Neuronal stem cell (in vitro differentiated cells): ENCODE data around the gene ETS1.

Source experiments
- DNase-seq: peaks from one replicate; pipeline ENCODE4 v3.0.0-alpha.2; 2013; ENCODE audit warnings: low spot score
- H2AFZ ChIP-seq: one replicate; pipeline ENCODE4 v1.6.1; 2013; ENCODE audit warnings: mild to moderate bottlenecking, low read length, inconsistent platforms
- H2AK5ac ChIP-seq: 2 replicates; pipeline ENCODE4 v1.6.1; 2013; ENCODE audit warnings: low read depth, mild to moderate bottlenecking, inconsistent platforms, low read length, moderate library complexity, mixed read lengths
- H2BK120ac ChIP-seq: 2 replicates; pipeline ENCODE4 v1.6.1; 2013; ENCODE audit warnings: low read depth, mild to moderate bottlenecking, inconsistent platforms, low read length, moderate library complexity, mixed read lengths
- H2BK12ac ChIP-seq: one replicate; pipeline ENCODE4 v1.6.1; 2013; ENCODE audit warnings: low read length, inconsistent platforms
- H2BK15ac ChIP-seq: 2 replicates; pipeline ENCODE4 v1.6.1; 2013; ENCODE audit warnings: mild to moderate bottlenecking, low read length, inconsistent platforms, mixed read lengths
- H2BK5ac ChIP-seq: one replicate; pipeline ENCODE4 v1.6.1; 2013; ENCODE audit warnings: inconsistent platforms, mild to moderate bottlenecking, low read length, moderate library complexity
- H3K14ac ChIP-seq: one replicate; pipeline ENCODE4 v1.6.1; 2013; ENCODE audit warnings: low read length, inconsistent platforms
- H3K18ac ChIP-seq: 2 replicates; pipeline ENCODE4 v1.6.1; 2013; ENCODE audit warnings: low read length, inconsistent platforms
- H3K23ac ChIP-seq: 2 replicates; pipeline ENCODE4 v1.6.1; 2013; ENCODE audit warnings: low read depth, mild to moderate bottlenecking, mixed read lengths, low read length, inconsistent platforms; ENCODE audit not compliant: poor library complexity
- H3K27ac ChIP-seq: replicated peaks from 3 replicates; pipeline ENCODE4 v1.5.1; 2013; ENCODE audit warnings: low read length, inconsistent platforms
- H3K27me3 ChIP-seq, 3 experiments: 2 replicates each; pipeline ENCODE4 v1.6.1; 2013; ENCODE audit warnings: low read length in 3 of 3, mild to moderate bottlenecking in 2 of 3, inconsistent platforms in 1 of 3, low read depth in 1 of 3, mixed read lengths in 1 of 3, moderate library complexity in 1 of 3; ENCODE audit not compliant: control insufficient read depth in 3 of 3, insufficient read depth in 3 of 3
- H3K36me3 ChIP-seq, 2 donors: replicated peaks in 1 of 2; 2 replicates each; pipeline ENCODE4 v1.6.1; 2013; ENCODE audit warnings: low read length in 2 of 2; ENCODE audit not compliant: control insufficient read depth in 2 of 2, insufficient read depth in 2 of 2
- H3K4ac ChIP-seq: 2 replicates; pipeline ENCODE4 v1.6.1; 2013; ENCODE audit warnings: inconsistent platforms, mild to moderate bottlenecking, low read length, moderate library complexity
- H3K4me1 ChIP-seq, 2 donors: 1 replicate in 1 of 2; 2 replicates in 1 of 2; pipeline ENCODE4 v1.6.1; 2013; ENCODE audit warnings: low read length in 2 of 2, low read depth in 1 of 2; ENCODE audit not compliant: control insufficient read depth in 2 of 2, insufficient read depth in 1 of 2
- H3K4me2 ChIP-seq: one replicate; pipeline ENCODE4 v1.6.1; 2013; ENCODE audit warnings: mild to moderate bottlenecking, low read length, inconsistent platforms; ENCODE audit not compliant: insufficient read depth, poor library complexity, severe bottlenecking
- H3K4me3 ChIP-seq, 2 donors: 2 replicates each; pipeline ENCODE4 v1.5.1; 2013; ENCODE audit warnings: low read length in 2 of 2, mild to moderate bottlenecking in 2 of 2, inconsistent platforms in 1 of 2, moderate library complexity in 1 of 2
- H3K79me1 ChIP-seq: one replicate; pipeline ENCODE4 v1.6.1; 2013; ENCODE audit warnings: low read depth, mild to moderate bottlenecking, inconsistent platforms, low read length, moderate library complexity
- H3K9ac ChIP-seq: one replicate; pipeline ENCODE4 v1.6.1; 2013; ENCODE audit warnings: mild to moderate bottlenecking, low read depth, low read length, inconsistent platforms; ENCODE audit not compliant: poor library complexity
- H3K9me3 ChIP-seq, 2 donors: replicated peaks in 1 of 2; 2 replicates each; pipeline versions ENCODE3 to v1.6.1; 2013; ENCODE audit warnings: low read length in 2 of 2, mild to moderate bottlenecking in 2 of 2, inconsistent platforms in 1 of 2, low read depth in 1 of 2, mixed read lengths in 1 of 2, moderate library complexity in 1 of 2; ENCODE audit not compliant: control insufficient read depth in 2 of 2, insufficient read depth in 1 of 2
- H4K8ac ChIP-seq: one replicate; pipeline ENCODE4 v1.6.1; 2013; ENCODE audit warnings: low read depth, mild to moderate bottlenecking, inconsistent platforms, low read length, moderate library complexity
- H4K91ac ChIP-seq: one replicate; pipeline ENCODE4 v1.6.1; 2013; ENCODE audit warnings: low read length, low read depth, mild to moderate bottlenecking, inconsistent platforms; ENCODE audit not compliant: poor library complexity
- WGBS, 2 donors: extraction: QIAGEN DNeasy Blood & Tissue Kit; methylation state at CpG; one replicate each; pipeline ENCODE4 v1.1.7; 2013; ENCODE audit warnings: missing lambda C conversion rate in 2 of 2, mixed read lengths in 1 of 2; ENCODE audit not compliant: insufficient read length in 2 of 2, insufficient replicate concordance in 1 of 2; ENCODE audit errors: extremely low coverage in 2 of 2; 5-methylcytosine and 5-hydroxymethylcytosine counted together

ETS1 gene

DNA sequence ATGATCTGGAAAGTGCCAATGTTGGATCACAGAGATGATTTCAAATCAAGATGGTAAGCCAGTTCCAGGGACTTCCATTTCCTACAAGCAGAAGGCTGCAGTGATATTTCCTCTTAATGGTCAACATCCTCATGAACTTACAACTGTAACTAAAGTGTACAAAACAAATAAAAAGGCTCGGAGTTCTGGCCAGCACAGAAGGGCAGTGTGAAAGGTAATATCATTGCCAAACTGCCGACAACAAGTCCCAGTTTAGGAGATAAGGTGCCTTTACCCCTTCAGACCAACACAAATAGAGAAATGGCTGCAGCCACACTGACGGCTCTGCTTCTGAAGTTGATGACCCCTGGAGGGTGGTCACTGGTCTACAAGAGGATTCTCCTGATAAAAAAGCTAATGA is 91.1 kb downstream of the ETS1 start:
- H2AK5ac ChIP-seq: no peak overlapping the region
- H3K36me3 ChIP-seq: no peaks in the 10 kb centered on the region
- H2AFZ ChIP-seq: no peak overlapping the region
- no peak overlapping the region for H3K4me2 ChIP-seq
- no peak overlapping the region for H2BK120ac ChIP-seq
- no peak overlapping the region for H4K91ac ChIP-seq
- no peaks in the 10 kb centered on the region for H3K79me1 ChIP-seq
- H3K14ac ChIP-seq: no peak overlapping the region
- H3K27me3 ChIP-seq: peaks cover 0 to 6% (median 0%) of the 10 kb centered on the region in 3 experiments
- H2BK12ac ChIP-seq: no peak overlapping the region
- no peak overlapping the region for H2BK15ac ChIP-seq
- DNase-seq: no peak
- H4K8ac ChIP-seq: no peak overlapping the region
- no peaks in the 10 kb centered on the region for H3K9me3 ChIP-seq
- no peak overlapping the region for H3K18ac ChIP-seq
- no peak overlapping the region for H3K23ac ChIP-seq
- H3K27ac ChIP-seq: no peak overlapping the region
- no peak overlapping the region for H3K4ac ChIP-seq
- no peak overlapping the region for H2BK5ac ChIP-seq
- H3K4me1 ChIP-seq: peaks cover 4 to 30% of the 10 kb centered on the region in 2 donors
- H3K4me3 ChIP-seq: no peak overlapping the region
- H3K9ac ChIP-seq: no peak overlapping the region
- WGBS, 2 donors: no CpG with 5 or more reads among the region's 3 CpGs

DNA sequence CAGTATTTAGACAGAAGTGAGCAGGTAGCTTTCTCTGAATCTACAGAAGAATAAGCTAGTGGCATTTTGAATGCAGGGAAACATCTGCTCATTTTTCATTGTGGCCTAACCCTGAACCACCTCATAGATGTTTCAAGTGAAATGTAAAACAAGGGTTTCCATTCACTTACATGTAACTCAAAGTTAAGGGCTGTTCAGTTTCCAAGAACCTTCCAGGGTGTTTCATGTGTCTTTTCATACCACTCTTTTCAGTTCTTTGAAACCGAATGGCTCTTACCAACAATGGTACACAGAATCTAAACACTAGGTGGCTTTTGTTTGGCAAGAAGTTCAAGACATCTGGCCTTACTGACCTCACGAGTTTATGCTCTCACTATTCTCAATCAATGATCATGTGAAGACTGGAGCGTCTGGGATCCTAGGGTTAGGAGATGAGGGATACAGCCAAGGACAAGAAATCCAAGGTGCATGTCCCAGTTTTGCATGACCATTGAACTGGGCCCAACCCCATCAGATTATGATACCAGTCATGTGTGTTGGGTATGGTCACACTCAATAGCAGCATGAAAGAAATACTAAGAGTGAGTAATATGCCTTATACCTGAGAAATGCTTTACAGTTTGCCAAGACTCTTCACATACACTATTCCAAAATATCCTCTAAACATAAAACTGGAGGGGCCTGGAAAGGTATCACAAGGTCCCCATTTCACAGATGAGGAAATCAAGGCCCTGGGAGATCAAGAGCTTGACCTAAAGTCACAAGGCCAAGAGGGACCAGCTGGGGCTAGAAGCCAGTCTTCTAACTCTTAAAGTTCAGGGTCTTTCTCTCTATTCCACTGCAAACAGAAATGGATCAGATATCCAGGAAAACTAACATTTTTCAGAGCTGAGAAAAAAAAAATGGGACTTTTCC is 92.7 kb downstream of the ETS1 start:
- Histone ChIP-seq H4K91ac (no peak overlapping the region), H3K23ac (no peak overlapping the region), H2BK15ac (no peak overlapping the region), H3K14ac (no peak overlapping the region), H2AFZ (no peak overlapping the region), H3K27ac (no peak overlapping the region), H2BK12ac (no peak overlapping the region), H2AK5ac (no peak overlapping the region), H3K79me1 (no peaks in the 10 kb centered on the region), H2BK120ac (no peak overlapping the region), H3K36me3 (peaks cover 0 to 7% of the 10 kb centered on the region in 2 donors), H3K18ac (no peak overlapping the region), H3K9me3 (no peaks in the 10 kb centered on the region), H3K27me3 (peaks cover 0 to 6% (median 0%) of the 10 kb centered on the region in 3 experiments), H3K4me2 (no peak overlapping the region), H4K8ac (no peak overlapping the region), H3K4me1 (peaks cover 4 to 30% of the 10 kb centered on the region in 2 donors), H3K9ac (no peak overlapping the region), H3K4ac (no peak overlapping the region), H3K4me3 (no peak overlapping the region), H2BK5ac (no peak overlapping the region)
- no peak for DNase-seq
- WGBS, 2 donors: no CpG with 5 or more reads among the region's 3 CpGs

GRCh38 chr11:128493570-128493965 is 93.8 kb downstream of the ETS1 start:
- no CpG with 5 or more reads among the region's 2 CpGs for WGBS, 2 donors
- Histone ChIP-seq H4K8ac (no peak overlapping the region), H2BK12ac (no peak overlapping the region), H3K4ac (no peak overlapping the region), H2BK5ac (no peak overlapping the region), H3K4me3 (no peak overlapping the region), H3K23ac (no peak overlapping the region), H3K36me3 (peaks cover 0 to 18% of the 10 kb centered on the region in 2 donors), H3K18ac (no peak overlapping the region), H3K4me2 (no peak overlapping the region), H2AFZ (no peak overlapping the region), H2BK120ac (no peak overlapping the region), H4K91ac (no peak overlapping the region), H2BK15ac (no peak overlapping the region), H3K9me3 (no peaks in the 10 kb centered on the region), H3K4me1 (peaks cover 4 to 30% of the 10 kb centered on the region in 2 donors), H3K27ac (no peak overlapping the region), H3K27me3 (peaks cover 0 to 6% (median 0%) of the 10 kb centered on the region in 3 experiments), H3K9ac (no peak overlapping the region), H3K79me1 (no peaks in the 10 kb centered on the region), H3K14ac (no peak overlapping the region), H2AK5ac (no peak overlapping the region)
- no peak for DNase-seq

- Histone ChIP-seq H2BK120ac (no peak overlapping the region), H2BK5ac (no peak overlapping the region), H3K27ac (no peak overlapping the region), H3K27me3 (peaks cover 0 to 6% (median 0%) of the 10 kb centered on the region in 3 experiments), H3K36me3 (peaks cover 0 to 23% of the 10 kb centered on the region in 2 donors), H2AK5ac (no peak overlapping the region), H3K14ac (no peak overlapping the region), H3K18ac (peak overlapping the region; percentile 8), H3K79me1 (no peaks in the 10 kb centered on the region), H3K4me1 (peaks cover 4 to 30% of the 10 kb centered on the region in 2 donors), H2BK15ac (no peak overlapping the region), H3K23ac (no peak overlapping the region), H3K4ac (no peak overlapping the region), H4K91ac (no peak overlapping the region), H4K8ac (no peak overlapping the region), H2BK12ac (no peak overlapping the region), H3K9ac (no peak overlapping the region), H3K4me2 (no peak overlapping the region), H3K9me3 (no peaks in the 10 kb centered on the region), H2AFZ (no peak overlapping the region), H3K4me3 (no peak overlapping the region)
- DNase-seq: no peak
- no CpG with 5 or more reads among the region's 5 CpGs for WGBS, 2 donors
These were observed 94.3 kb downstream of the ETS1 start for GRCh38 chr11:128492903-128493569.
